ENCODE results near the gene TMPRSS2.
A peak's percentile ranks its signal among the peaks of the same experiment; 100 is the strongest.
"Not testable (repeated sequence)": the region's sequence is repeated elsewhere in the genome, so short reads cannot be mapped to it uniquely, and the experiment has no call there.

TMPRSS2 gene

GRCh38 chr21:41428311-41428710 is 79.6 kb downstream of the TMPRSS2 start:
- TF ChIP-seq CTCF (IDR thresholded peaks at IDR 0.05) (no peak), ZFX (IDR thresholded peaks at IDR 0.05; ENCODE audit: borderline replicate concordance) (no peak)
- H3K27ac ChIP-seq: no peak overlapping the region

- no peak for TF ChIP-seq CTCF (IDR thresholded peaks at IDR 0.05)
- TF ChIP-seq ZFX (IDR thresholded peaks at IDR 0.05; ENCODE audit: borderline replicate concordance): no peak
- H3K27ac ChIP-seq: no peak overlapping the region
Measured at GRCh38 chr21:41427556-41427955, 80.4 kb downstream of the TMPRSS2 start.

GRCh38 chr21:41426676-41427404 is 81.1 kb downstream of the TMPRSS2 start:
- no peak overlapping the region for H3K27ac ChIP-seq
- TF ChIP-seq ZFX (IDR thresholded peaks at IDR 0.05; ENCODE audit: borderline replicate concordance): no peak
- no peak for TF ChIP-seq CTCF (IDR thresholded peaks at IDR 0.05)

GRCh38 chr21:41425954-41426675 is 81.8 kb downstream of the TMPRSS2 start, which contains the start of gene MX1:
TSS of gene MX1 (plus strand) at chr21:41426239. CDS start at chr21:41432071, 5,832 bp downstream.
- TF ChIP-seq CTCF (IDR thresholded peaks at IDR 0.05): no peak
- no peak for TF ChIP-seq ZFX (IDR thresholded peaks at IDR 0.05; ENCODE audit: borderline replicate concordance)
- no peak within 1 kb of the TSS for H3K27ac ChIP-seq

GRCh38 chr21:41425588-41425953 is 82.4 kb downstream of the TMPRSS2 start:
- H3K27ac ChIP-seq: no peak overlapping the region
- no peak for TF ChIP-seq ZFX (IDR thresholded peaks at IDR 0.05; ENCODE audit: borderline replicate concordance)

- H3K27ac ChIP-seq: not testable (repeated sequence)
Measured at GRCh38 chr21:41423305-41423636, 84.7 kb downstream of the TMPRSS2 start.

GRCh38 chr21:41422546-41423304 is 85.2 kb downstream of the TMPRSS2 start:
- no peak overlapping the region for H3K27ac ChIP-seq
- TF ChIP-seq ZFX (IDR thresholded peaks at IDR 0.05; ENCODE audit: borderline replicate concordance) (no peak), CTCF (IDR thresholded peaks at IDR 0.05) (no peak)

- peak overlapping the region; percentile 71 for H3K27ac ChIP-seq
Measured at GRCh38 chr21:41420998-41421397, 87.0 kb downstream of the TMPRSS2 start.
